HG03575 (cell line): ENCODE results near the gene MIER3.
A peak's percentile ranks its signal among the peaks of the same experiment; 100 is the strongest.
"Not testable (repeated sequence)": the region's sequence is repeated elsewhere in the genome, so short reads cannot be mapped to it uniquely, and the experiment has no call there.

Experiments used
- ATAC-seq: cut with Tn5 transposase; IDR thresholded peaks from one replicate; pipeline ENCODE4 v1.9.1; 2021; ENCODE audit not compliant: unreplicated experiment, insufficient number of reproducible peaks, low FRiP score; ENCODE audit errors: extremely low read depth

The MIER3 gene

DNA sequence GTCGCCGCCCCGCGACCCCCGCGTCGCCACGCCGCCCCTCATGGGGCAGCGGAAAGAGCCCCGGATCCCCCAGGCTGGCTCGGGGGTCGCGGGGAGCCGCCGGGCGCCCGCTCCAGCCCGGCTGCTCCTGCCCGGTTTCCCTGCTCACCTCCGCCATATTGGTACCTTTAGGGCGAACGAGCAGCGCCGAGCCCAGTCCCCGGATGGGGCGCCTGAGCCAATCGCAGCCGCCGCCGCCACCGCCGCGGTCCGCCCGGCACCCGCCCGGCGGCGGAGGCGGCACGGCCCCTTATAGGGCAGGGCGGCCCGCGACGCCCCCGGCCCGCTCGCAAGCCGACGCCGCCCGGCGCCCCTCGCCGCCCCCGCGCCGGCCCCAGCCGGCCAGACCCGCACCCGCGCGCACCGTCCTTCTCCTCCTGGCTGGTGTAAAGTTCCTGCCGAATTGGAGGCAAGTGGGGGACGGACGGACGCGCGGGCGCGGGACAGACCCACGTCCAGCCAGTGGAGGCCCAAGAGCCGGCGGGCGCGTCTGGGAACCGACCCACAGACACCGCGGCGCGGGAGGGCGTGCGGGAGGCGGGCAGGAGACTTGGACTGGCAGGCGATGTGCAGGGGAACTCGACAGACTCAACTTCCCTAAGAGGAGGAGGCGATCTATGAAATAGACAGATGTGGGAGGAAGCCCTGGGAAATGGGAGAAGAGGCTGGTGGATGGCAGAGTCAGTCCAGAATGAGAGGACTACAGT, at the start of gene MIER3:
TSS of gene MIER3 (minus strand) at position 178 of the 746 bp plus-strand sequence. CDS start at position 157, 21 bp downstream.
- ATAC-seq: peak; percentile 68

DNA sequence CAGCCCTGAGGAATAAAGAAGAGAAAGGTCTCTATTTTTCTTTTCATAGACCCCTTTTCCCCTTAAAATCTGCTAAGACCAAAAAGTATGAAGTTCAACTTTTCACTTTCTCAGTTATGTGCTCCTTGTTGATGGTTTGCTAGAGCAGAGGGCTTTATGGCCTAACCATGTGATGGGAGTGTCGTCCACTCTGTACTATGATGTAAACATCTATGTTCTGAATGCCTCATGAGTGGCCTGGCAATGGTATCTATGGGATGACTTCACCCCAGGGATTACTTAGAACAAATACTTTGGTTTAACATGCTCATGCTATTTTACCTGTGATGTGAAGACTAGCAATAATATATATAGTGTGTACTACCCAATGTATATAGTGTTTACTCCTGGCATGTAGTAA, 43.7 kb upstream of the MIER3 start:
- ATAC-seq: no peak

DNA sequence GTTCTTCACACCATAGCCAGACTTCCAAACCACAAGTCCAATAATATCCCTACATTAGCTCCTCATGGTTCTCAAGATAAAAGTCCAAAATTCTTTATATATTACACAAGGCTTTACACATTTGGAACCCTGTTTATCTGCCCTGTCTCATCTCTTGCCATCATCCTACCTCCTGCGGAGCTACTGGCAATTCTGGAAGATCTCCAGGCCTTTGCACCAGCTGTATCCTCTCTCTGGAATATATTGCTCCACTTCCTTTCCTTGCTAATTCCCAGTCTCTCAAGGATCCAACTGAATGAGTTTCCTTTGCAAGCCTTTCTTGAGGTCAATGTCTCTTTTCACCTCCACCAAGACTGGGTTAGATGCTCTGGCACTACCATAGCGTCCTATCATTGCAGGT, 41.3 kb upstream of the MIER3 start:
- ATAC-seq: no peak

DNA sequence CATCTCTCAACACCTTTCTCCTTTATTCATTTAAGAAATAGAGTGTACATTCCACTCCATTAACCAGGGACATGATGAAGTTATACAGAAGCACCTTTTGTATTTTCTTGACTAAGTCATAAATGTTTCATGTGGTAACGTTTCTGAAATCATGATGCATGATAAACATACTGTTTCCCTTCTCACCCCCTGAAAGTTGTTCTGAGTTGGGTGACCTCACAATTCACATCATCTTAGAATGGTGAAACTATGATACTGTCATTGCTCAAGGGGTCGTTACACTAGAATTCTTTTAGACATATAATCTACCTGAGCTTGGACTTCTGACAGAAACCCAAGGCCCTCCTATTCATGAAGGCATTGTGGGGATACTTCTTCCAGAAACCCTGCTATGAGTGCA, 37.8 kb upstream of the MIER3 start:
- no peak for ATAC-seq

DNA sequence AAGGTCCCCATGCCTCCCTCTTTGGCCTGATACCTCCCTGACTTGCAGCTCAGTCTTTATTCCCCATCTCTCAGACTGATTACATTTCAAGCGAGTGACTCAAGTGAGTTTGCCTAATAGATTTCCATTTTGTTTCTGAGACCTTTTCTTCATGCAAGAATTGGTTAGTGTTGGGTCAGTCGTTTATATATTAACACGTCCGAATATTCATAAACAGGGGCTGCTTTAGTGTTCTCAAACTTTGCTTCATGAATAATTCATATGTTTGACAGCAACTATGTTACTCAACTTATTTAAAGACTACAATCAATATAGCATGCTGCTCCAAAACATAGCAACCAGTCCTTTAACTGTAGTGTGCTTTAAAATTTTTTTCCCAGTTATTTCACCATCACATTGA, 36.6 kb upstream of the MIER3 start:
- ATAC-seq: no peak

DNA sequence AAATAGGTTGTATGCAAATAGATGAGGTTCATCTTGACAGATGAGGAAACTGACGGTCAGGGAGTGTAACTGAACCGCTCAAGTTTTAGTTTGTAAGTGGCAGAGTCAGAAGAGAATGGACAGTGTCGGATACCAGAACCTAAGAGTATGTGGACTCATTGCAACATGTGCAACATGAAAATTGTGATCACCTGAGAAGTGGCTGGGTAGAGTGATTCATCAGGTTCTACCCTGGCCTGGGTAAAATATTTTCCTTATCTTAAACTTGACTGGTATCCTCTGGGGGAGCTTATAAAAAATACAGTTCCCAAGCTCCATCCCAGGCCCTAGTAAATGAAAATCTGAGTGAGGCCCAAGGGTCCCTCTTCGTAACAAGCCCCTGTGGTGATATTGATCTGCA, 35.2 kb upstream of the MIER3 start:
- no peak for ATAC-seq

DNA sequence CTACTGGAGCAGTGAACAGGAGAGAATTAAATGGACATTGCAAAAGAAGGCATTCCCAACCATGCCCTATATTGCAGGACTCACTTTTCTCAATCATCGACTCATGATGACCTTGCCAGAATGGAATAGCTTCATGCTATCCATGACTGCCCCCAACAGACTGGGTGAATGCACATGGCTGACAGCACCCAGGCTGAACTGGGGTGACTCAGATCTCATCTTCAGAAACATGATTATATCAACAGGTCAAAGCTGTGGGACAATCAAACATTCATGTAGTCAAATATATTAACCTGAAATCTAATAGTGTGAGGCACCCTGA, 34.7 kb upstream of the MIER3 start:
- peak; percentile 31 for ATAC-seq

DNA sequence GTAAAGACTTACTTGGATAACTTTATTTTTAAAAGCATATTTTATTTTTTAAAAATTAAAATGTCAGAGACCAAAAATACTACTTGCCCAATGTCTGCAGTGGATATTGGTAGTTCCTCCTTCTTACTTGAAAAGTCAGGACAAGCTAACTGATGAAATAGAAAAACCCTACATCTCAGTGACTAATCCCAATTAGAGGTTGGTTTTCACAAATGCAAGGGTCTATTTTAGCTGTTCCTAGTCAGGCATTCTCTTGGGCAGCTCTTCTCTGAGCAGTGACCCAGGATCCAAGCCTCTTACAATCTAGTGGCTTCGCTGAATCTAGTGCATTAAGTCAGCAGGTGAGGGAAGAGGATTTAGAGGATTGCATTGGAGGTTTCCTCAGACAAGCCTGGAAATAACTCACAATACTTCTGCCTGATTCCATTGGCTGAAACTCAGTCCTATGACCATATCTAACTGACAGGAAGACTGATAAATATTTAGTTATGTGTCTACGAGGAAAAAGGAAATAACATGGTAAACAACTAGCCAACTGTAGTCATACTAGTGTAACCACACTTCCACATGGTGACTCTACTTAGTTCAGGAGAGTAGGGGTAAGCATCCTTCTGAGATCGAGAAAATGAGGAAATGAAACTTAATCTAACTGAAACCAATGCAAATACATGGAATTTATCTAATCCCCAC, 34.2 kb upstream of the MIER3 start:
- peak; percentile 43 for ATAC-seq

GRCh38 chr5:56984445-56984844, 32.5 kb upstream of the MIER3 start:
- ATAC-seq: no peak

DNA sequence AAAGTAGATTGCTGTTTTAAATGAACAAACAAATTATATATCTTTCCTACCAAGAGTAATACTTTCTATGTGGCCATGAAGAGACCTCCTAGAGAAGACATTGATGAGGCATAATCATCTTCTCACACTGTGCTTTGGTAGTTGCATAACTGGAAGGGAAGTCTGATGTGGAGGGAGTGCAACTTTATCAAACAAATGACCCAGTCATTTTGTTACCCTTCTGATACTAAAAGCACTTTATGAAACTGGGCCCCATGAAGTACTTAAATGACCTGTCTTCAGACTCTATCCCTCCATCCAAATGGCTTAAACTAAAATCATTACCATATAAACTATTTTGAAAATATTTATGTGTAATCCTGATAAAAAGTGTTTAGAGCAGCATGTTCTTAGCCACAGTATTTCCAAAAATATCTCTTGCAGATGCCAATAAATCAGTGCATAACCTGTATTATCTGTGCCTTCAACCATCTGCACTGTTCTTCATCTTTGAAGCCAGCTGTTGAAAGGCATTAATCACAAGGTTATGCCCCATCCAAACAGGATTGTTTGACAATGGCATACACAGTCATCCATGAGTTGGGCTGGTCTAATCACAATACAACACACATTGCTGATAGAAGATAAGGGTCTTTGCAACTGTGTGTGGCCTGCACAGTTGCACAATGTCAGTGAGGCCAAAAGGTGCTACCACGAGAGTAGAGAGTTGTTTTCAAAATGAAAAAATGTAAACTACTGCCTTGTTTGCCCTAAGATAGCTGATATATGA, 31.9 kb upstream of the MIER3 start:
- ATAC-seq: no peak

DNA sequence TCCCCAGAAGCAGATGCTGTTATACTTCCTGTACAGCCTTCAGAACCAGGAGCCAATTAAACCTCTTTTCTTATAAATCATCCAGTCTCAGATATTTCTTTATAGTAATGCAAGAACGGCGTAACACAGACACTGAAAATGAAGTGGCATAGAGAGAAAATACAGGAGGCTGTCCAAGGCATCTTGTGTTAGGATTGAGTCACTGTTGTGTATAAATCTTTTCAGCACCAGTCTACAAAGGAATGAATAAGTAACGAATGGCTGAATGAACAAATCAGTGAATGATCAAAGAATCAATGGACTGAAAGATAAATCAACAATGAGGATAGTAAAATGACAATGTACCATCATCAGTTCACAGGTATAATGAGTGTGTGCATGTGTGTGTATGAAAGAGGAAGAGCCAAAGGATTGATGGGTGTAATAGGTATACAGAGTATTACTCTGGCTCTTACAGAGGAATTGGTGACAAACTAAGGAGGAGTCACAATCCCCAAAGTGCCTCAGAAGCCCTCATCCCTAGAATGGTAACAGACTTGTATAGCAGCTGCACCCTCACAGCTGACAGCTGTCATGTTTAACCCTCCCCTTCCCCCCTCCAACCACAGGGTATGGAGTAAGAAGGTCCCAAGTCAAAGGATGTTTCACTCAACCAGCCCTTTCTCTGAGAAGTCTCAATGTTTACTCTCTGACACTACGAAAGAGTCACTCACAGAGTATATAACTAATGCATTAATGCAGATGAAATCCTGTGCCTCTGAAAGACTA, 29.8 kb upstream of the MIER3 start:
- ATAC-seq: no peak

DNA sequence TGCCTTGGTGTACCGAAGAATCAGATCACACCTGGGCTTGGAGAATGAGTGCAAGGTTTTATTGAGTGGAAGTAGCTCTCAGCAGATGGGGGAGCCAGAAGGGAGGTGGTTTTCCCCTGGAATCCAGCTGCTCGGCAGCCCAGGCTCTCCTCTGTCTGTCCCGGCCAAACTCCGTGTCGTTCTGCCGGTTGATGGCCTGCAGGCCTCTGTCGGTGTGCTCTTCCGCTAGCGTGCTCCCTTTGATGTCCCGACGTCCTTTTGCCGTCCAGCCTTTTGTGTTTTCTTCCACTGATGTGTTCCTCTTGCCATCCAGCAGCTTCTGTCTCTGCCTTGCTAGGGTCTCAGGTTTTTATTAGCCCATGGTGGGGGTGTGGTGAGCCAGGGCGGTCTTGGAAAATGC, 28.0 kb upstream of the MIER3 start:
- no peak for ATAC-seq

DNA sequence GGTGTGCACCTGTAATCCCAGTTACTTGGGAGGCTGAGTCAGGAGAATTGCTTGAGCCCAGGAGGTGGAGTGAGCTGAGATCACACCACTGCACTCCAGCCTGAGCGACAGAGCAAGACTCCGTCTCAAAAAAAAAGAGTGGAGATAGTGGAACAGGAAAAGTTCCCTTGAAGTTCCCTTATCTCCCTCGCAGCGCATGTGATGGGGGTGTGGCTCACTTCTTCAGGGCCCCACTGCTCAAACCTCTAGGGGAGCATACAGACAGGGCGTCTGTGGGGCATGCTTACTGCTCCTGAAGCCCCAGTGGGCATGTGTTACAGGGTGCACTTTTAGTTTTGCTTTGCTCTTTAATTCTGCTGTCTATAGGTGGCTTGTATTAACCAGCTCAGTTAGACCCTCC, 27.6 kb upstream of the MIER3 start:
- ATAC-seq: not testable (repeated sequence)

- no peak for ATAC-seq
Measured at GRCh38 chr5:56977822-56978221, 25.9 kb upstream of the MIER3 start.

DNA sequence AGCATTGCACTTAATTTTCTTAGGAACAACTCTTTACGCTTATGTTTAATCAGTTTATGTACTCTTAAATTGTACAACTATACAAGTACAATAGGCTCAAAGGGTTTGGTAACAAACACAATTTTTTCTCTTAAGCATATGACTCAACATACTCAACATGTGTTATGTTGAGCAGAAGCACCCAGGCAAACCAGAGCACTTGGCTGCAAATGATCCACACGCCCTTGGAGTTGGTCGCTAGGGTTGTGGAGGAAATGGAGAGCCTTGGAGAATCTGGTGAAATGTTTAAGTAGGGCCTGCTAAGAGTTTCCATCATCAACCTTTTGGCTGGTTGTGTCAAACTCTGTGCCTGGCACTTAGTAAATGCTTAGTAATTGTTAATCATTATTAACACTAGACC, 25.1 kb upstream of the MIER3 start:
- ATAC-seq: no peak

DNA sequence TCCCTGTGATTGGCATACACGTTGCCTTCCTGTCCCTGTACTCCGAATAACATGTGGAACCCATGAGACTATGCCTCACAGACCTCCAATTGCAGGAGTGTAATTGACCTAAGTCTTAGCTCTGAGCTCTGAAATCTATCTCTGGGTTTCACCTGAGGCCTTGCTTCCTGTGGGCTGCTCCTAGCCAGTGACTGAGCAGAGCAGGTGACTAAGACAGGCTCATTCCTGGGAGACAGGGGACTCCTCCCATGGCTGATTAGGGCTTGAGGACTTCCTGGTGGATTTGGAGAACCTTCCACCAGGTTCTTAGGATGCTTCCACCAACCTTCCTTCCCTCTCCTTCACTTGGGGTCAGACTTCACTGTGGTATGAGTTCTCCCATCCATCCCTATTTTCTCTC, 22.3 kb upstream of the MIER3 start:
- ATAC-seq: no peak

- no peak for ATAC-seq
Measured at GRCh38 chr5:56973473-56973872, 21.6 kb upstream of the MIER3 start.

DNA sequence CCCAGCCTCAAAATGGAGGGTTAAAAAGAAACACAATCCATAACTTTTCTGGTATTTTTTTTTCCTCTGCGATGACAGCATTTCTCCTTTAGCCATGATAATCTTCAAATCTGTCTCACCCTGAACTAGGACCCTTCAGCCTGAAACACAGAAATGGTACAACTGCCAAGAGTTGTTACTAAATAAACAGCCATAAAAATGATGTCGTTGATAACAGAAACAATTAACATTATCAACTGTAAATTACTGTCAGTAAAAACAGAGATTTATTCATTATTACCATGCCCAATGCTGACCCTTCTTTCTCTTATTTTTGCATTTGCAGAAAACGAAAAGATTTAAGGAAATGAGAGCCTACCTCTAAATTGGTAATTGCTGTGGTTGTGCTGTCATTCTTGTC, 19.4 kb upstream of the MIER3 start:
- ATAC-seq: no peak

GRCh38 chr5:56964173-56964572, 12.2 kb upstream of the MIER3 start:
- no peak for ATAC-seq
